Measurements from ENCODE around the gene LEUTX.
"Not testable (repeated sequence)": the region's sequence is repeated elsewhere in the genome, so short reads cannot be mapped to it uniquely, and the experiment has no call there.

Gene LEUTX, protein sequence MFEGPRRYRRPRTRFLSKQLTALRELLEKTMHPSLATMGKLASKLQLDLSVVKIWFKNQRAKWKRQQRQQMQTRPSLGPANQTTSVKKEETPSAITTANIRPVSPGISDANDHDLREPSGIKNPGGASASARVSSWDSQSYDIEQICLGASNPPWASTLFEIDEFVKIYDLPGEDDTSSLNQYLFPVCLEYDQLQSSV

DNA sequence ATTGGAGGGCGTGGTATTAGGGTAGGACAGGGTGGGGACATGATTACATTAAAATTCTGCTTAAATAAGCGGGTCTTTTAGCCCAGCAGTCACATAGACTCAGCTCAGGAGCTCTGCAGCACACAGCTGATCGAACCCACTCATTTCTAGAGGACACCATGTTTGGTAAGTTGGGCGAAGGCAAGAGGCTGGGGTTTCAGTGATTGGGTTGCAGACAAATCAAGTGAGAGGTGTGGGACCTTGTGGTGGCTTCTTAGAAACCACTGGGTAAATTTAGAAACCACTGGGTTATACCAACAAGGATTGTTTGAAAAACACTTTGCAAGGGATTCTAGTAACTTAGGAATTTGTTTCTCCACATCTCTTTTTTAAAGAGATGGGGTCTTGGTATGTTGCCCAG, at the start of gene LEUTX:
LEUTX (plus strand) TSS at position 92 of the 400 bp plus-strand sequence; CDS start at position 159, 67 bp downstream.
- FAIRE-seq, result no peak

DNA sequence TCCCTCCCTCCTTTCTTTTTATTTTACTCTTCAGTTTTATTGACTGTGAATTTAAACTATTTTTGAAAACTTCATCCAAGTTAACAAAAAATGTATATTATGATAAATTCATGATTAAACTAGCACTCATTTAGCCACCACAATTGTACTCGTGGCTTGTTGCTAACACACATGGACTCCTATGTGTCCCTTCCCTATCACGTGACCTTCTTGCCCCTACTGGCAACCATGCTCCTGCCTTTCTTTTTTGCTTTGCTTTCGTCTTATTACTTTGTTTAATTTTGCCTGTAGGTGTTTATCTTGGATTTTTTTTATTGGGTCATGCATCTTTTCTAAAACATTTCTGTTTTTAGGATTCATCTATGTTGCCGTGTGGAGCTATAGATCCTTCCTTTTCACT, 49.1 kb upstream of the LEUTX start:
- FAIRE-seq, result no peak

DNA sequence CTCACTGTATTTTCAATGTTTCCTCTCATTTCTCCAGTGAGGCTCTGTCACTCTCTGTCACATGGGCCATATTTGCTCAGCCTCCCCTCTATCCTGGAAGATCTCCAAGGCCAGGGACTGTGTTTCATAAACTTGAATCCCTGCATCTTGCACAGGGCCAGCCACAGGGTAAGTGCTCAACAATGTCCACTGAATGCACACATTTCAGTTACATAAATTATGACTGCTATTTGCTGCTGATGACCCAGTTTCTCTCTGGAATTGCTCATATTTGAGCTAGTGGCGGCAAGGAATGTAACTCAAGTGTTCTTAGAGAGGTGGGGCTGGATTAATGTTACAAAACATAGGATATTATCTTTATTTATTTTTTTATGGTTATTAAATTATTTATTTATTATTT, 47.0 kb upstream of the LEUTX start:
- FAIRE-seq, result no peak

DNA sequence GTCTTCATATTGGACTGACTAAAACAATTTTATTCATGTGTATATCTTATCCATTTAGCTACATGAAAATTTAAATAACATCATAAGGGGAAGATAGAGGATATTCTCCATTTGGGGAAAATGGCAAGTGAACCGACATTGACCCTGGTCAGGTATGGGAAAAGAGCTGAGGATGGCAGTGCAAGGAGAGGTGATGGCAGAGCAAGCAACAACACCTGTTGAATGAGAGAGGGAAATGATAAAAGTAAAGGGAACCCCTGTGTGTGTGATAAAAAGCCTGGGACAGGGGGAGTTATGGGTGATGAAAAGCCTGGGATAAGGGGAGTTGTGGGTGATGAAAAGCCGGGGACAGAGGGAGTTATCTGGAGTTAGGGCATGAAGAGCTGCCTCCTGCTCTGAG, 44.8 kb upstream of the LEUTX start:
- FAIRE-seq, result no peak

GRCh38 chr19:39735688-39736087, 43.0 kb upstream of the LEUTX start:
- FAIRE-seq, result no peak

GRCh38 chr19:39736088-39736487, 42.6 kb upstream of the LEUTX start:
- no peak for FAIRE-seq

- FAIRE-seq, result no peak
Measured at GRCh38 chr19:39737351-39737750, 41.3 kb upstream of the LEUTX start.

GRCh38 chr19:39737891-39738290, 40.8 kb upstream of the LEUTX start, which contains the start of gene CLC:
Gene CLC (minus strand): TSS chr19:39738029. CDS start chr19:39737952, 77 bp downstream.
- no peak for FAIRE-seq

- no peak for FAIRE-seq
Measured at GRCh38 chr19:39738814-39739213, 39.8 kb upstream of the LEUTX start.

DNA sequence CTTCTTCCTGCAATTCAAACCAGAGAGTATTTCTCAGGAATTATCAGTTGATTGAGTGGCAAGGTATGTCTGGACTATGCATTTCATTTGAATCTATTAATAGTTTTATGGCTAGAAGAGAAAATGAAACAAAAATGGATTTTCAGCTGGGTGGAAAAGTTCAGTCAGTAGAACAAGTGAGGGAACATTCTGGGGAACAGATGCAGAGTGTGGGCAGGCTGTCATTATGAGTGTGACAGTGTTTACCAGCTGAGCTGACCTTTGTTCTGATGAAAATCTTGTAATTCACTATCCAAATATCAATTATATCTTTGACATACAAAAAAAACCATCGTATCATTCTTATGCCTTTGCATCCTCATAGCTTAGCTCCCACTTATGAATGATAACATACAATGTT, 38.3 kb upstream of the LEUTX start:
- FAIRE-seq, result no peak

DNA sequence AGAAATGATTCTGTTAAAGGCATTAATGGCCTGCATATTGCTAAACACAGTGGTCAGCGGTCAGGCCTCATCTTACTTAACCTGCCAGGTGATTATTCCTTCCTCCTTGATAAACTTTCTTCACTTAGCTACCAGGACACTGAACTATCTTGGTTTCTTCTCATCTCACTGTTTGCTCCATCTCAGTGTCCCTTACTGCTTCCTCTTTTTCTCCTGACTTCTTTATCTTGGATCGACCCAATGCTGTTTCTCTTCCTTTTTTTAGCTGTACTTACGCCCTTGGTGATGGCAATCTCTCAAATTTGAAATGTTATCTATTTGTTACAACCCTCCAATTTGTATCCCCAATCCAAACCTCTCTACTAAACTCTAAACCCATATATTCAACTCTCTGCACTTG, 33.0 kb upstream of the LEUTX start:
- no peak for FAIRE-seq

DNA sequence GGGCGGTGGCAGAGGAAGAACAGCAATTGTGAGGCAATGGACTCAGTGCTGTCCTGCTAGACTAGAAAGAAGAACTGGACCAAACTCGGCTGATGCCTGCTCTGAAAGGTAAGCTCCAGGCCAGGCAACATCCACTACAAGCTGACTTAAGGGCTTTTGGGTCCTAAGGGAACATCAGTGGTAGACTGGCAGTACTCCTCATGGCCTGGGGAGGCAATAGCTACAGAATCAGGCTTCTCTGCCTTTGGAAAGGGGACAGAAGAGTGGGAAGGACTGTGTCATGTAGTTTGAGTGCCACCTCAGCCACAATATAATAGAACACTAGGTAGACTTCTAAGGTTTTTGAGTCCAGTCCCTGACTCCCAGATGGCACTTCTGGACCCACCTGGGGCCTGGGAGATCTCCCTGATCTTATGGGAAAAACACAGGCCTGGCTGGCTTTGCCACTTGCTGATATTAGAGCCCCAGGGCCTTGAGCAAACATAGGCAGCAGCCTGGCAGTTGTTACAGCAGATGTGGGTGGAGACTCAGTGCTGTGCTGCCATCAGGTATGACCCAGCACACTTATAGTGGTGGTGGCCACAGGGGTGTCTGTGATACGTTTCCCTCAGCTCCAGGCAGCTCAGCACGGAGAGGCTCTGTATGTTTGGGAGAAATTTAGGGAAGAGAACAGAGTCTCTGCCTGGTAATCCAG, 31.7 kb upstream of the LEUTX start:
- no peak for FAIRE-seq

GRCh38 chr19:39749981-39750380, 28.7 kb upstream of the LEUTX start:
- FAIRE-seq, result no peak

- no peak for FAIRE-seq
Measured at GRCh38 chr19:39752390-39752789, 26.3 kb upstream of the LEUTX start.

DNA sequence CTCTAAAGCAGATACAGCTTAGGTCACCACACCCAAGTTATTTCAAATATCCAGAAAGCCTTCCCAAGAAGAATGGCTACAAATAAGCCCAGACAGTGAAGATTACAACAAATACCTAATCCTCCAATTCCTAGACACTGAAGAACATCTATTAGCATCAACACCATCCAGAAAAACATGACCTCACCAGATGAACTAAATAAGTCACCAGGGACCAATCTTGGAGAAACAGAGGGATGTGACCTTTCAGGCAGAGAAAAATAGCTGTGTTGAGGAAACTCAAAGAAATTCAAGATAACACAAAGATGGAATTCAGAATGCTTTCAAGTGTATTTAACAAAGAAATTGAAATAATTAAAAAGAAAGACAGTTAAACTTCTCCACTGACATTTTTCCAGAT, 25.9 kb upstream of the LEUTX start:
- FAIRE-seq, result no peak

- no peak for FAIRE-seq
Measured at GRCh38 chr19:39754544-39754943, 24.1 kb upstream of the LEUTX start.

- no peak for FAIRE-seq
Measured at GRCh38 chr19:39754971-39755370, 23.7 kb upstream of the LEUTX start.

GRCh38 chr19:39759457-39760184, 19.0 kb upstream of the LEUTX start:
- FAIRE-seq, result no peak

DNA sequence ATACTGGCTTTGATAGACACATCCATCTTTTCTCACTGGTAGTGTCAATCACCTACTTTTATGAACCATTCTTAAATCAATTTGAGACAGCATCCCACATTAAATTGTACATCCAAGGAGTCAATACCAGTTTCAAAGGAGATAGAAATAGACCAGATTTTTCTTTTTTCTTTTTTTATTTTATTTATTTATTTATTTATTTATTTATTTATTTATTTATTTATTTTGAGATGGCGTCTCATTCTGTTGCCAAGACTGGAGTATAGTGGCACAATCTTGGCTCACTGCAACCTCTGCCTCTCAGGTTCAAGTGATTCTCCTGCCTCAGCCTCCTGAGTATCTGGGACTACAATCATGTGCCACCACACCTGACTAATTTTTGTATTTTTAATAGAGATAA, 16.8 kb upstream of the LEUTX start:
- FAIRE-seq, result not testable (repeated sequence)

GRCh38 chr19:39765091-39766076, 13.3 kb upstream of the LEUTX start:
- no peak for FAIRE-seq

- no peak for FAIRE-seq
Measured at GRCh38 chr19:39768334-39768733, 10.3 kb upstream of the LEUTX start.

DNA sequence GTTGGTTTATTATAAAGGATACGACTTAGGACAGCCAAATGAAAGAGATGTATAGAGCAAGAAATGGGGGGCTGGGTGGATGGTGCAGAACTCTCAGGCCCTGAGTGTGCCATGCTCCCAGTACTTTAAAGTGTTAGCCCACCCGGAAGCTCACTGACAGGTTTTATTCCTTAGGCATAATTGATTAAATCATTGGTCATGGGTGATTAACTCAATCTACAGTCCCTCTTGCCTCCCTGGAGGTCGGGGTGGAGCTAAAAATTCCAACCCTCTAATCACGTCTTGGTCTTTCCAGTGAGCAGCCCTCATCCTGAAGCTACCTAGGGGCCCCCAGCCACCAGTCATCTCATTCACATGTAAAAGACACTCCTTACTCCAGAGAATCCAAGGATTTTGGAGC, 9.9 kb upstream of the LEUTX start:
- no peak for FAIRE-seq

DNA sequence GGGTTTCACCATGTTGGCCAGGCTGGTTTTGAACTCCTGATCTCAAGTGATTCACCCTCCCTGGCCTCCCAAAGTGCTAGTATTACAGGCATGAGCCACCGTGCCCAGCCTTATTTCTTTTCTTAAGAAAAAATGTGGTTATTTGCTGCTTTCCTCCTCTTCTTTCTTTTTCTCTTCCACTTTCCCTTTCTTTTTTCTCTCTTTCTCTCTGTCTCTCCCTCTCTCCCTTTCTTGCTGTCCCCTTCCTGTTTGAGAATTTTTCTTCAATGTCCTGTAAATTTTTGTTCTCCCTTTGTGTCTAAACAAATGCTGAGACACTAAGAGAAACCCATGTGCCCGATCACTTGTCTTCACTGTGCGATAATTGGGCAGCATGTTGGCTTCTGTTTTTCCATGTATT, 2.2 kb downstream of the LEUTX start:
- no peak for FAIRE-seq
